NCI-H1105 (cell line): ENCODE results near the gene DYNLRB2.
A peak's percentile ranks its signal among the peaks of the same experiment; 100 is the strongest.

Experiments
- DNase-seq: peaks from one replicate; lab custom pipeline; 2025; lab: John Stamatoyannopoulos, UW

The DYNLRB2 gene

GRCh38 chr16:80552277-80552676, 11.5 kb downstream of the DYNLRB2 start:
- DNase-seq: no peak

- DNase-seq: no peak
Measured at GRCh38 chr16:80554033-80554432, 13.2 kb downstream of the DYNLRB2 start.

- no peak for DNase-seq
Measured at GRCh38 chr16:80556481-80556880, 15.7 kb downstream of the DYNLRB2 start.

- no peak for DNase-seq
Measured at GRCh38 chr16:80557037-80557436, 16.2 kb downstream of the DYNLRB2 start.

GRCh38 chr16:80559369-80559768, 18.6 kb downstream of the DYNLRB2 start:
- no peak for DNase-seq

GRCh38 chr16:80563066-80563465, 22.3 kb downstream of the DYNLRB2 start:
- no peak for DNase-seq

GRCh38 chr16:80564394-80564793, 23.6 kb downstream of the DYNLRB2 start:
- no peak for DNase-seq

- no peak for DNase-seq
Measured at GRCh38 chr16:80569440-80570105, 28.8 kb downstream of the DYNLRB2 start.

- DNase-seq: no peak
Measured at GRCh38 chr16:80570106-80570478, 29.3 kb downstream of the DYNLRB2 start.

GRCh38 chr16:80573700-80574120, 32.9 kb downstream of the DYNLRB2 start:
- peak; percentile 64 for DNase-seq

- no peak for DNase-seq
Measured at GRCh38 chr16:80576343-80576912, 35.6 kb downstream of the DYNLRB2 start.

GRCh38 chr16:80577485-80578280, 36.9 kb downstream of the DYNLRB2 start:
- no peak for DNase-seq

- no peak for DNase-seq
Measured at GRCh38 chr16:80580109-80580832, 39.5 kb downstream of the DYNLRB2 start.

GRCh38 chr16:80583466-80583865, 42.7 kb downstream of the DYNLRB2 start:
- DNase-seq: no peak

GRCh38 chr16:80585764-80586163, 45.0 kb downstream of the DYNLRB2 start:
- no peak for DNase-seq

GRCh38 chr16:80586476-80586875, 45.7 kb downstream of the DYNLRB2 start:
- no peak for DNase-seq

- DNase-seq: no peak
Measured at GRCh38 chr16:80587071-80587470, 46.3 kb downstream of the DYNLRB2 start.

- DNase-seq: no peak
Measured at GRCh38 chr16:80591071-80591915, 50.5 kb downstream of the DYNLRB2 start.

- DNase-seq: no peak
Measured at GRCh38 chr16:80592273-80592672, 51.5 kb downstream of the DYNLRB2 start.

- DNase-seq: no peak
Measured at GRCh38 chr16:80594756-80595155, 54.0 kb downstream of the DYNLRB2 start.

- no peak for DNase-seq
Measured at GRCh38 chr16:80596507-80597207, 55.9 kb downstream of the DYNLRB2 start.
